PC-3 (cell line): ENCODE results near the gene KCNQ2. TPM values are rescaled to one million over a fixed set of nuclear protein-coding genes. Genes with fewer than 3 reads are reported as not detected.

Experiments
- ATAC-seq: fragments of 200-7000 bp; cut with Tn5 transposase; 2 replicates; pipeline ENCODE4 v1.9.1; 2020; ENCODE audit warnings: mild to moderate bottlenecking, moderate library complexity
- BruUV-seq: library from RNA; stranded (reverse); fragments of 400-500 nt; replicated peaks from 2 replicates; lab custom pipeline; 2021; lab: Mats Ljungman, UMichigan
- CTCF ChIA-PET: fragments of 300-600 bp; sonication (Branson Sonifier 250); formaldehyde crosslinking; loops from one replicate; lab custom pipeline; 2022; ENCODE audit warnings: antibody characterized with exemption; lab: Charles Lee
- POLR2A ChIA-PET: fragments of 300-600 bp; sonication (Branson Sonifier 250); formaldehyde crosslinking; loops from one replicate; lab custom pipeline; 2022; ENCODE audit warnings: antibody characterized with exemption; ENCODE audit not compliant: unreplicated experiment; lab: Charles Lee
- DNase-seq: peaks from one replicate; pipeline ENCODE4 v3.0.0-alpha.2; 2015
- H2AFZ ChIP-seq: fragments of 300-600 bp; sonication (generic); 2 replicates; pipeline ENCODE4 v1.6.0; 2016; ENCODE audit warnings: antibody characterized with exemption, low read length
- H3F3A ChIP-seq: fragments of 300-600 bp; sonication (generic); one replicate; pipeline ENCODE4 v1.6.0; 2017; ENCODE audit warnings: antibody characterized with exemption, low read length, control low read depth, mild to moderate bottlenecking; ENCODE audit not compliant: unreplicated experiment
- H3K27ac ChIP-seq: fragments of 300-600 bp; sonication (generic); 2 replicates; pipeline ENCODE4 v1.5.1; 2016; ENCODE audit warnings: mild to moderate bottlenecking, low read length
- H3K27me3 ChIP-seq: fragments of 300-600 bp; sonication (generic); 2 replicates; pipeline ENCODE4 v1.6.1; 2016; ENCODE audit warnings: low read length, mixed read lengths
- H3K36me3 ChIP-seq: fragments of 300-600 bp; sonication (generic); 2 replicates; pipeline ENCODE4 v1.6.1; 2016; ENCODE audit warnings: low read depth, mixed run types, low read length, mixed read lengths
- H3K4me1 ChIP-seq: fragments of 300-600 bp; sonication (generic); 2 replicates; pipeline ENCODE4 v1.5.1; 2016; ENCODE audit warnings: low read length; ENCODE audit not compliant: insufficient read depth
- H3K4me2 ChIP-seq: fragments of 300-600 bp; sonication (generic); 2 replicates; pipeline ENCODE4 v1.6.0; 2016; ENCODE audit warnings: low read length
- H3K4me3 ChIP-seq: fragments of 300-600 bp; sonication (generic); 2 replicates; pipeline ENCODE4 v1.5.1; 2016; ENCODE audit warnings: mild to moderate bottlenecking, low read length, mixed read lengths
- H3K79me2 ChIP-seq: fragments of 300-600 bp; sonication (generic); 2 replicates; pipeline ENCODE4 v1.6.1; 2017; ENCODE audit warnings: low read length, mixed read lengths
- H3K9ac ChIP-seq: fragments of 300-600 bp; sonication (generic); 2 replicates; pipeline ENCODE4 v1.6.0; 2016; ENCODE audit warnings: mild to moderate bottlenecking, low read length
- H3K9me2 ChIP-seq: fragments of 300-600 bp; sonication (generic); replicated peaks from 2 replicates; pipeline ENCODE4 v1.6.1; 2016; ENCODE audit warnings: mixed run types, low read length, mixed read lengths
- H3K9me3 ChIP-seq: fragments of 300-600 bp; sonication (generic); 2 replicates; pipeline ENCODE4 v1.6.1; 2016; ENCODE audit warnings: low read length, mixed read lengths
- H4K20me1 ChIP-seq: fragments of 300-600 bp; sonication (generic); 2 replicates; pipeline ENCODE4 v1.6.1; 2016; ENCODE audit warnings: low read length, mixed read lengths
- EZH2 ChIP-seq: fragments of 300-600 bp; sonication (generic); IDR thresholded peaks from one replicate; pipeline ENCODE4 v1.6.1; 2017; ENCODE audit warnings: antibody characterized with exemption, mild to moderate bottlenecking, low read length; ENCODE audit not compliant: unreplicated experiment
- EZH2phosphoT487 ChIP-seq: fragments of 300-600 bp; sonication (generic); IDR thresholded peaks from 2 replicates; pipeline ENCODE4 v1.6.1; 2018; ENCODE audit warnings: mild to moderate bottlenecking, antibody characterized with exemption, low read length, borderline replicate concordance
- intact Hi-C: fragments of 100-400 bp; cut with micrococcal nuclease; formaldehyde crosslinking; loops from 2 replicates; pipeline ENCODE4 v1.9.0; 2023
- total RNA-seq: library from RNA; depleted of rRNA; stranded (reverse); fragments of >200 nt; gene quantifications from 2 replicates; pipeline ENCODE4 v1.2.3, GENCODE V29; 2014
- TF ChIP-seq, protein P1 (sequence below): fragments of 300-600 bp; sonication (generic); conservative IDR thresholded peaks from 2 replicates; pipeline ENCODE4 v1.5.1; 2017; ENCODE audit warnings: antibody characterized with exemption, low read depth, mild to moderate bottlenecking, low read length

Gene KCNQ2
- total RNA-seq, 1 experiment from 2014 or later: not detected

DNA sequence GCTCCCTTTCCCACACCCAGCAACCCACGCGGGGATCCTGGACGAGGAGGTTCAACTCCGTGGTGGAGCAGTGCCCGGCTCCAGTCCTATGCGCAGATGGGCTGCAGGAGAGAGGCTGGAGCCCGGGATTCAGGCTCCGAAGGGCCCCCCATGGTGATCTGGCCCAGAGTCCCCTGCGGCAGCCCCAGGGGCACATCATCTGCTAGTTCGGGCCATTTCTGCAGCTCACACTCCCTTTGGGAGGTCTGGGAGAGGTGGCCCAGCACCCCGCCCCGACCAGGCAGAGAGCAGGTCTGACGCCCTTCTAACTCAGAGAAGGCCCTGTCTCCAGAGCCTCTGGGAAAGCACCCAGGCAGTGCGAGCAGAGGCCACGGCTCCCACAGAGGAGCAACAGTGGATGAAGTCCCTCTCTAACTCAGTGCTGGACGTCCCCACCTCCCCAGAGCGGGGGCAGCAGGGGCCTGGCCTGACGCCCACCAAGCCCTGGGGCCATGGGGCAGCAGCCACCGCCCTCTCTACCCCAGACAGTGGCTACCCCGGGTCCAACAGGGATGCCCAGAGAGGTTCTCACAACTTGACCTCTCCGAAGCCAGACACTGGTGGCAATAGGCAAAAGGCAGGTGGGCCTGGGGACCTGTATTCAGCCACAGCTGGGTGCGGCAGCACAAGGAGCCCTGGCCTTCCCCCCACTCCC lies 3.3 kb downstream of the KCNQ2 start:
- no peaks in the 10 kb centered on the region for H3F3A ChIP-seq
- H3K36me3 ChIP-seq: no peaks in the 10 kb centered on the region
- H3K9ac ChIP-seq: no peak overlapping the region
- H3K9me3 ChIP-seq: no peaks in the 10 kb centered on the region
- H3K4me3 ChIP-seq: no peak overlapping the region
- no peaks in the 10 kb centered on the region for H4K20me1 ChIP-seq
- H3K4me1 ChIP-seq: no peaks in the 10 kb centered on the region
- TF ChIP-seq, protein P1, sequence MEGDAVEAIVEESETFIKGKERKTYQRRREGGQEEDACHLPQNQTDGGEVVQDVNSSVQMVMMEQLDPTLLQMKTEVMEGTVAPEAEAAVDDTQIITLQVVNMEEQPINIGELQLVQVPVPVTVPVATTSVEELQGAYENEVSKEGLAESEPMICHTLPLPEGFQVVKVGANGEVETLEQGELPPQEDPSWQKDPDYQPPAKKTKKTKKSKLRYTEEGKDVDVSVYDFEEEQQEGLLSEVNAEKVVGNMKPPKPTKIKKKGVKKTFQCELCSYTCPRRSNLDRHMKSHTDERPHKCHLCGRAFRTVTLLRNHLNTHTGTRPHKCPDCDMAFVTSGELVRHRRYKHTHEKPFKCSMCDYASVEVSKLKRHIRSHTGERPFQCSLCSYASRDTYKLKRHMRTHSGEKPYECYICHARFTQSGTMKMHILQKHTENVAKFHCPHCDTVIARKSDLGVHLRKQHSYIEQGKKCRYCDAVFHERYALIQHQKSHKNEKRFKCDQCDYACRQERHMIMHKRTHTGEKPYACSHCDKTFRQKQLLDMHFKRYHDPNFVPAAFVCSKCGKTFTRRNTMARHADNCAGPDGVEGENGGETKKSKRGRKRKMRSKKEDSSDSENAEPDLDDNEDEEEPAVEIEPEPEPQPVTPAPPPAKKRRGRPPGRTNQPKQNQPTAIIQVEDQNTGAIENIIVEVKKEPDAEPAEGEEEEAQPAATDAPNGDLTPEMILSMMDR: no peak
- TF ChIP-seq EZH2phosphoT487: no peak
- TF ChIP-seq EZH2: no peak
- ATAC-seq: no peak
- no peak for DNase-seq
- H3K79me2 ChIP-seq: no peaks in the 10 kb centered on the region
- H3K9me2 ChIP-seq: no peaks in the 10 kb centered on the region
- intact Hi-C loops: no loop called here
- H3K4me2 ChIP-seq: no peak overlapping the region
- ChIA-PET CTCF (no interaction called here), POLR2A (no interaction called here)
- H2AFZ ChIP-seq: no peak overlapping the region
- no peak overlapping the region for H3K27ac ChIP-seq
- peaks cover 77% of the 10 kb centered on the region for H3K27me3 ChIP-seq
- BruUV-seq: no TSS peak

DNA sequence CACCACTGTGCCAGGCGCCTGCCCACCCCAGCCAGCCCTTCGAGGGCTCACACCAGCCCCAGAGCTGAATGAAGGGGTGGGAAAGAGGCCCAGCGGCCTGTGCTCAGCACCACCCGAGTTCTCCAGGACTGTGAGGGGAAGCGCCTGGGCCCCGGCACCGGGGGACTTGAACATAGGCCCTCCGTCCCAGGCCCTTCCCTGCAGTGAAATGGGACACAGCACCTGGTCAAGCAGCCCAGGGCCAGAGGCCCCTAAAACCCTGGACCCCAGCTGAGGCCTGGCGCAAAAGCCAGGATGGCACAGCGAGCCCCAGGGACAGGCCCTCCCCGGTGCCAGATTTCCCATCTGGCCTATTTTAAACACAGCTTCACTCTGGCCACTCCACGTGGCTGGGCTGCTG lies 4.0 kb downstream of the KCNQ2 start:
- no peak overlapping the region for H2AFZ ChIP-seq
- H3F3A ChIP-seq: no peaks in the 10 kb centered on the region
- no peaks in the 10 kb centered on the region for H3K9me3 ChIP-seq
- H3K27me3 ChIP-seq: peaks cover 77% of the 10 kb centered on the region
- no peaks in the 10 kb centered on the region for H3K79me2 ChIP-seq
- ChIA-PET POLR2A (interaction anchor here (0.5 kb wide), 1 partner anchor 9 kb away, joined by 5 read pairs; no protein-coding TSS in a partner anchor), CTCF (no interaction called here)
- H4K20me1 ChIP-seq: no peaks in the 10 kb centered on the region
- no peak overlapping the region for H3K4me3 ChIP-seq
- H3K9ac ChIP-seq: no peak overlapping the region
- TF ChIP-seq EZH2 (no peak), EZH2phosphoT487 (no peak)
- TF ChIP-seq, protein P1: no peak
- DNase-seq (no peak), ATAC-seq (no peak)
- H3K4me1 ChIP-seq: no peaks in the 10 kb centered on the region
- H3K27ac ChIP-seq: no peak overlapping the region
- no peak overlapping the region for H3K4me2 ChIP-seq
- intact Hi-C loops: no loop called here
- H3K36me3 ChIP-seq: no peaks in the 10 kb centered on the region
- BruUV-seq: no TSS peak
- no peaks in the 10 kb centered on the region for H3K9me2 ChIP-seq

DNA sequence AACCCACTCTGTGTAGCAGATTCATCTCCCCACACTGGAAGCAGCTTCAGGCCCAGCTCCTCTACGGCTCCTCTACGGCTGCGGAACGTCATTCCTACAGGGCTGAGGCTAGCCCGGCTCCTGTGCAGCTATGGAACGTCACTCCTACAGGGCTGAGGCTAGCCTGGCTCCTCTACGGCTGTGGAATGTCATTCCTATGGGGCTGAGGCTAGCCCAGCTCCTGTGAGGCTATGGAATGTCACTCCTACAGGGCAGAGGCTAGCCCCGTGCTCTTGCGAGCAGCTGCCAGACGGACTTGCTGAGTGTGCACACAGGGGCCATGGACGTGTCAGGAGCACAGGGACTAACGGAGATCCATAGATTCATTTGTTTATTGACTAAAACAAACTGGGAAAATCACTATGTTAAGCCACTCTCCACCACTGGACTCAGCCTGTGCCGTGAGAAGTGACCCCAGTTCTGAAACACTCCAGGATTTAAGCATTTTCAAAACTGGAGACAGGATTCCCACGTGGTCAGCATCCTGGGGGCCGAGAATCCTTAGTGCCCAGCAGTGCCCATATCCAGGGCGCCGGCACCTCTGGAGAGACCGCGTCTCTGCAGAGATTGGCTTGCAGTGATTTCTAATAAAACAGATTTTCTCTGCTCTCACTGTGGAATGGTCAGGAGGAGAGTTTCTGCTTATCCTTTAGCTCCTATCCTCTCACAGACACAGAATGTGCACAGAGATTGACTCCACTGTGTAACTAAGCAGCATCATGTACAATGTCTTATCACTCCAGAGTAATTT lies 5.0 kb downstream of the KCNQ2 start:
- no peak overlapping the region for H3K27ac ChIP-seq
- no TSS peak for BruUV-seq
- H3K79me2 ChIP-seq: no peaks in the 10 kb centered on the region
- no peak overlapping the region for H3K4me2 ChIP-seq
- H3K4me3 ChIP-seq: no peak overlapping the region
- H3K9me3 ChIP-seq: no peaks in the 10 kb centered on the region
- peaks cover 81% of the 10 kb centered on the region for H3K27me3 ChIP-seq
- ChIA-PET POLR2A (interaction anchor here (0.5 kb wide), 1 partner anchor 10 kb away, joined by 5 read pairs; no protein-coding TSS in a partner anchor), CTCF (no interaction called here)
- no peaks in the 10 kb centered on the region for H3K4me1 ChIP-seq
- no peak overlapping the region for H3K9ac ChIP-seq
- no peaks in the 10 kb centered on the region for H3K36me3 ChIP-seq
- H2AFZ ChIP-seq: no peak overlapping the region
- DNase-seq (no peak), ATAC-seq (no peak)
- no peaks in the 10 kb centered on the region for H3F3A ChIP-seq
- intact Hi-C loops: no loop called here
- no peaks in the 10 kb centered on the region for H4K20me1 ChIP-seq
- H3K9me2 ChIP-seq: no peaks in the 10 kb centered on the region
- TF ChIP-seq, protein P1: no peak
- no peak for TF ChIP-seq EZH2phosphoT487
